HG03060 (cell line): ENCODE data around the gene SAXO1.

Experiments
- ATAC-seq: cut with Tn5 transposase; IDR thresholded peaks from one replicate; pipeline ENCODE4 v1.9.1; 2021; ENCODE audit warnings: low read depth, moderate number of reproducible peaks; ENCODE audit not compliant: unreplicated experiment

The SAXO1 gene

GRCh38 chr9:18921366-18922075 lies 111.5 kb downstream of the SAXO1 start:
- ATAC-seq: no peak

GRCh38 chr9:18920141-18921084 lies 112.6 kb downstream of the SAXO1 start:
- no peak for ATAC-seq

GRCh38 chr9:18911714-18912342 lies 121.2 kb downstream of the SAXO1 start:
- ATAC-seq: no peak

- ATAC-seq: no peak
These were observed 122.1 kb downstream of the SAXO1 start for GRCh38 chr9:18910916-18911315.

- ATAC-seq: no peak
These were observed 122.6 kb downstream of the SAXO1 start for GRCh38 chr9:18910435-18910834.

- ATAC-seq: no peak
These were observed 123.6 kb downstream of the SAXO1 start for GRCh38 chr9:18909140-18910018.

GRCh38 chr9:18907927-18908625 lies 124.9 kb downstream of the SAXO1 start:
- ATAC-seq: no peak

- ATAC-seq: peak; percentile 50
These were observed 126.2 kb downstream of the SAXO1 start for GRCh38 chr9:18906656-18907395.

- no peak for ATAC-seq
These were observed 127.0 kb downstream of the SAXO1 start for GRCh38 chr9:18905883-18906629.

- no peak for ATAC-seq
These were observed 127.8 kb downstream of the SAXO1 start for GRCh38 chr9:18905028-18905882.

GRCh38 chr9:18903450-18903849 lies 129.6 kb downstream of the SAXO1 start:
- ATAC-seq: no peak

GRCh38 chr9:18896531-18897179 lies 136.4 kb downstream of the SAXO1 start:
- no peak for ATAC-seq

- no peak for ATAC-seq
These were observed 137.0 kb downstream of the SAXO1 start for GRCh38 chr9:18896004-18896403.

GRCh38 chr9:18893491-18893890 lies 139.5 kb downstream of the SAXO1 start:
- no peak for ATAC-seq

- ATAC-seq: no peak
These were observed 140.0 kb downstream of the SAXO1 start for GRCh38 chr9:18893046-18893445.

- no peak for ATAC-seq
These were observed 140.9 kb downstream of the SAXO1 start for GRCh38 chr9:18891946-18892670.
